ENCODE data around the gene APLF.
"Not testable (repeated sequence)": the region's sequence is repeated elsewhere in the genome, so short reads cannot be mapped to it uniquely, and the experiment has no call there.

APLF gene

DNA sequence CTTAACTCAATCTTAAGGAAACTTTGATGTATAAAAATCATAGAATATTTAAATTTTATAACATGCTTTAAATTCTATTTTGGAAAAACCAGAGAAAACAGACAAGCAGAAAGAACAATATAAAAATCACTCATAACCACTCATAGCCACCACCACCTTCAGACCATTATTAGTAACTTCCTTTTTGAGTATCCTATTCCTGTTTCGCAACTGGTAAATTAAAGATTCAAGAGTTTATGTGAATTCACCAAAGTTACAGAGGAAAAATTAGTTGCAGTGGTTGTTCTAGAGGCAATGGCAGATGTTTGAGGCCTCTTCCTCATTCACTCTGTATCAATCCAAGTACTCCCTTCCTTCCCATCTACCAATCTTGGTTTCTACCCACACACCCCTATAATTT is 126.7 kb downstream of the APLF start:
- no peak for DNase-seq

DNA sequence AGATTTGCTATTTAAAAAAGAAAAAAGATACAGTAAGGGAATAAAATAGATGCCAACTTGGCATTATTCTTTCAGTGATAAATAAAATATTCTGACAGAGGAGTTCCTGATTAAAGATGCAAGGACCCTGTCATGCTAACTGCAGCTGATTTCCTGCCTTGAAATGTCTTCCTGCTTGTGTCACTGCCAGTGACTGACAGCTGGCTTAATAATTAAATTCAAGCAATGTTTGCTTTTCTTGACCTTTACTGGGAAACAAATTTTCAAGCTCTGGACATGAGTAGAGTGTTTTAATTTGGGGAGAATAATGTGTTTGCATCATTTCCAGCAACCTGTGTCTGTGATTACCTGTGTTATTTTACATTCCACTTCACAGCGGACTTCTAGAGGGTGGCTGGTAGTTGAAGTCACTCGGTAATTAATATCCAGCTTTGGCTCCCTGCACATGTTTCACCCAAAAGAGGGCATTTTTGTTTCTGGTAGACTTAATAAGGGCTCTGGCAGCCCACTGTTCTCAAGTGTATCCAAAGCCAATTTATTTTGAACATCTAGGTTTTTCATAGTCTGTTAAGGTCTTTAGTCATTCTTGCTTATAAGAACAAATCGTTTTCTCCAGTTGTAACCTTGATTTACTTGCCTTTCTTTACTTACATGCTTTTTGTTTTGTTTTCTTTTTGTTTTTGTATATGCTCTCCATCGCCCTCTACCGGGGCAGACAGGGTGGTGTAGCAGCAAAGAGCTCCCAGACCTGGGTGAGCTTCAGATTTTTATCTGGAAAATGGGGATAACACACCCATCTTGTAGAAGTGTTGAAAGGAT is 127.5 kb downstream of the APLF start:
- DNase-seq: peak; percentile 43 to 46

DNA sequence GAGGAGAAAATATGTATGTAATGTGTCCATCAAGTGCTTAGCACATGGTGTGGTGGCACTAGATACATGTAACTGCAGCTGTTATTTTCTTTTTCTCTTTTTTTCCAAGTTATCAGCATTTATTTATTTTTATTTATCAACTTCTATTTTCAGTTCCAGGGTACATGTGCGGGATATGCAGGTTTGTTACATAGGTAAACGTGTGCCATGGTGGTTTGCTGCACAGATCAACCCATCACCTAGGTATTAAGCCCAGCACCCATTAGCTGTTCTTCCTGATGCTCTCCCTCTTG is 128.1 kb downstream of the APLF start:
- not testable (repeated sequence) for DNase-seq

DNA sequence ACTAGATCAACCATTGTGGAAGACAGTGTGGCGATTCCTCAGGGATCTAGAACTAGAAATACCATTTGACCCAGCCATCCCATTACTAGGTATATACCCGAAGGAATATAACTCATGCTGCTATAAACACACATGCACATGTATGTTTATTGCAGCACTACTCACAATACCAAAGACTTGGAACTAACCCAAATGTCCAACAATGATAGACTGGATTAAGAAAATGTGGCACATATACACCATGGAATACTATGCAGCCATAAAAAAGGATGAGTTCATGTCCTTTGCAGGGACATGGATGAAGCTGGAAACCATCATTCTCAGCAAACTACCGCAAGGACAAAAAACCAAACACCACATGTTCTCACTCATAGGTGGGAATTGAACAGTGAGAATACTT is 133.1 kb downstream of the APLF start:
- DNase-seq: not testable (repeated sequence)

DNA sequence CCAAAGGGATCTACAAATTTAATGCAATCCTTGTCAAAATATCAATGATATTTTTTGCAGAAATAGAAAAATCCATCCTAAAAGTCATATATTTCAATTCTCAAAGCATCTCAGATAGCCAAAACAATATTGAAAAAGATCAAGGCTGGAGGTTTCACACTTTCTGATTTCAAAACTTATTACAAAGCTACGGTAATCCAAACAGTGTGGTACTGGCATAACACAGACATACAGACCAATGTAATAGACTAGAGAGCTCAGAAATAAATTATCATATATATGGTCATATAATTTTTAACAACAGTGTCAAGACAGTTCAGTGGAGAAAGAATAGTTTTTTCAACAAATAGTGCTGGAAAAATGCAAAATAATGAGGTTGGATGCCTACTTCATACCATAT is 135.7 kb downstream of the APLF start:
- no peak for DNase-seq

DNA sequence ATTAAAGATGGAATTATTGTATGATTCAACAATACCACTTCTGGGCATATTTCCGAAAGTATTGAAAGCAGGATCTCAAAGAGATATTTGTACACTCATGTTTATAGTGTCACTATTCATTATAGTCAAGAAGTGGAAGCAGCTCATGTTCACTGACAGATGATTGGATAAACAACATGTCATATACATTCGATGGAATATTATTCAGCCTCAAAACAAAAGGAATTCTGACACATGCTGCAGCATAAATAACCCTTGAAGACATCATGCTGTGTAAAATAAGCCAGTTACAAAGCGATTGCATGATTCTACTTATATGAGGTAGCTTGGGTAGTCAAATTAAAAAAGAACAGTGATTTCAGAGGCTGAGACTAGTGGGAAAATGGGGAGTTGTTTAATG is 136.7 kb downstream of the APLF start:
- DNase-seq: no peak

DNA sequence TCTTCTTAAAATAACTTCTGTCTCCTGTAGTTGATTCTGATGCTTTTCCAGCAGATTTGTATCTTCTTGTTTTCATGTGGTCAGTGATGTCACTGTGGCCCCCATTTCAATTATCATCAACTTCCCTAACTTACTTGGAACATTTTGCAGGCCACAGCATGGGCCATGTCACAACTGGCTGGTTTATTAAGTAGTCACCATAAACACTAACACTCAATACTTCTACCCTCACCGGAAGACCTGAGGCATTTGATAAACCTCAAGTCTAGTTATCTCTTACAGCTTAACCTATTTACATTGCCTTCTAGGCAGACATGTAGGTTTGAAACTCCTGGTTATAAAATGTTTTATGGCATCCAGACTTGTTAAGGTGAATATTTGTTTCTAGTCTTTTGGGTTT is 138.6 kb downstream of the APLF start:
- DNase-seq: no peak

DNA sequence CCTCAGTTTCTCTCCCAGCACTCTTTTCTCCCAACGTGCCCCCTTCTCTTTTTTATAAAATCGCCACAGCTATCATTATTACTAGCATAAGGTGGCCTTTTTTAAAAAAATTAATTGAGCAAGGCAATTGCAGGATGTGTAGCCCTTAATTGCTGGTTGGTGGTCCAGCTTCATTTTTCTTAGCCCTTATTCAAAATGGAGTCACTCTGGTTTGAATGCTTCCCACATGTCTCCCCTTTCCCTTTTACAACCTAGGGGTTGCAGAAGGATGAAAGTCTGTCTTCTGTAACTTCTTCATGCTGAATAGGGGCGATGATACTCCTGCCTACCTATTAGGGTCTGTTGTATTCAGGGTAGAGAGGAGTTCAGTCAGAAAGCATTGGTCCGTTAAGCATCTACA is 139.4 kb downstream of the APLF start:
- DNase-seq: no peak

DNA sequence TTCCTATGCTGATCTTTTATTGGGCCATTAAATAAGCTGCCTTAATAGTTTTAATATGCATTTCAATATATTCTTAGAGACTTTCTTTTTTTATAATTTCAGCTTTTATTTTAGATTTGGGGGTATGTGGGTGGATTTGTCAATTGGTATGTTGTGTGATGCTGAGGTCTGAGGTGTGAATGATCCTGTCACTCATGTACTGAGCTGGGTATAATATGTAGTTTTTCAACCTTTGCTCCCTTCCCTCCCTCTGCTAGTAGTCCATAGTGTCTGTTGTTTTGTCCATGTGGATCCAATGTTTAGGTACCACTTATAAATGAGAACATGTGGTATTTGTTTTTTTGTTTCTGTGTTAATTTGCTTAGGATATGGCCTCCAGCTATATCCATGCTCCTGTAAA is 140.5 kb downstream of the APLF start:
- no peak for DNase-seq

DNA sequence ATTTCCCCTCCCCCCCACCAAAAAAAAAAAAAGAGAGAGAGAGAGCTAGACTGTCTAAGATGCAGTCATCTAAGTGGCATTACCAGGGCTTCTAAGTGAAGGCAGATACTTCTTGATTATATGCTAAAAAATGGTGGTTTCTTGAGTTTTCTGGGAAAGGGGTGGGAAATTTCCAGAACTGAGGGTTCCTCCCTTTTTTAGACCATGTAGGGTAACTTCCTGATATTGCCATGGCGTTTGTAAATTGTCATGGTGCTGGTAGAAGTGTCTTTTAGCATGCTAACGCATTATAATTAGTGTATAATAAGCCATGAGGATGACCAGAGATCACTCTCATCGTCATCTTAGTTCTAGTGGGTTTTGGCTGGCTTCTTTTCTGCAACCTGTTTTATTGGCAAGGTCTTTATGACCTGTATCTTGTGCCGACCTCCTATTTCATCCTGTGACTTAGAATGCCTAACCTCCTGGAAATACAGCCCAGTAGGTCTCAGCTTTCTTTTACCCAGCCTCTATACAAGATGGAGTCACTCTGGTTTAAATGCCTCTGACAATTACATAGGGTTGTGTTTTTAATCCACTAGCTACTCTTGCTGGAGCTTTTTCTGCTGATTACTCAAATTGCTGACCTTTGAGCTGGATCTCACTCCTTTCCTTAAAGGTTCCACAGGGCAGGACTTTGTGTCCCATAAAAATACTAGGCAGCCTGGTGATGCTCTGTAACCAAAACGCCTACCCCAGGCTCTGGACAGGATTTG is 145.6 kb downstream of the APLF start:
- DNase-seq: no peak

DNA sequence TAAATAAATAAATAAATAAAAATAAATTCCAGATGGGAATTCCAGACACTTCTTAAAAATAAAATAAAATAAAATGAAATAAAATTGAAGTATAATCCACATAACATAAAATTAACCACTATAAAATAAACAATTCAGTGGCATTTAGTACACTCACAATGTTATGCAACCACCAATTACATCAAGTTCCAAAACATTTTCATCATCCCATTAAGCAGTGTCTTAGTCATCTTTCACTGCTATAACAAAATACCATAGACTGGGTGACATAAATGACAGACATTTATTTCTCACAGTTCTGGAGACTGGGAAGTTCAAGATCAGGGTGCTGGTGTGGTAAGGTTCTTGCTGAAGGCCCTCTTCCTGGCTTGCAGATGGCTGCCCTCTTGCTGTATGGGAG is 153.4 kb downstream of the APLF start:
- DNase-seq: no peak

DNA sequence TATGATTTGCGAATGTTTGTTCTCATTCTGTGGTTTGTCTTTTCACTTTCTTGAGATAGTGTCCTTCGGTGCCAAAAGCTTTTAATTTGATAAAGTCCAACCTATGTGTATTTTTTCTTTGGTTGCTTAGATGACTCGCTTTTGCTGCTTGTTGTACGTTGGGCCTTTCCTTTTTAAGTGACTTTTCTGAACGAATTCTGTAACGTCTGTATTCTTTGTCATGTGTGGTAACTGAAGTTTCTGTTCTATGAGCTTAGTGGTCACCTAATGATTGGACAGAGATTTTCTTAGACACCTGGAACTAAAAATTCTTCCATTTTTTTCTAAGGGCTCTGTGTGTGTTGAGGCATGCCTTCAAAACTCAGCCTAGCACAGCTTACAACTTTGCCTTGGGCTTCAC is 156.4 kb downstream of the APLF start:
- no peak for DNase-seq

DNA sequence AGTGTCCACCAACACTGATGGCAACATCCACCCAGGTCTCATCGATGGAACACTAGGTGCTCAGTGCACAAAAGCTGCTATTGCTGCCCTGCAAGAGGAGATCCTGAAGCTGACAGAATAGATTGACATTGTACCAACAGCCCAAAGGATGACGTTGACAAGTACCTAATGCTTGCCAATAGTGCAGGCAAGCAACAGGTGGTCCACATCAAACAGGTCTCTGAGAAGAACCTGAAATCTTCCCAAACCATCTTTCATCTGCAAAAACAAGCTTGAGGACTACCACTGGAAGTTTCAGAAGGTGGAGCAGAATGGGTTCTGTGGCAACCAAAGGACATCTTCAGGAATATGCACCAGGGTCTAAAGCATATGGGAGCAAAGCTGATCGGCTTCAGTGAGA is 160.2 kb downstream of the APLF start:
- no peak for DNase-seq
